Liver (tissue), 9 donors: Measurements from ENCODE around the gene HSD3B2. TPM values are rescaled to one million over a fixed set of nuclear protein-coding genes. Genes with fewer than 3 reads are reported as not detected.
"Not testable (repeated sequence)": the region's sequence is repeated elsewhere in the genome, so short reads cannot be mapped to it uniquely, and the experiment has no call there.

Experiments used
- DNase-seq: peaks from one replicate; pipeline ENCODE4 v3.0.0-alpha.2; 2017; ENCODE audit warnings: low spot score
- H3K27ac ChIP-seq, 2 donors: one replicate each; pipeline ENCODE4 v1.7.0; 2013; ENCODE audit warnings: inconsistent platforms in 2 of 2, low read length in 2 of 2, control low read depth in 1 of 2, low read depth in 1 of 2, mild to moderate bottlenecking in 1 of 2
- H3K27me3 ChIP-seq, 4 donors: one replicate each; pipeline versions ENCODE4 v1.6.1 to v1.7.0; 2013; ENCODE audit warnings: low read length in 3 of 4, inconsistent platforms in 1 of 4, mild to moderate bottlenecking in 1 of 4, moderate library complexity in 1 of 4; ENCODE audit not compliant: control insufficient read depth in 4 of 4, insufficient read depth in 4 of 4
- H3K36me3 ChIP-seq, 4 donors: one replicate each; pipeline versions ENCODE4 v1.6.1 to v1.7.0; 2013; ENCODE audit warnings: low read length in 3 of 4, mild to moderate bottlenecking in 3 of 4, low read depth in 1 of 4, moderate library complexity in 1 of 4; ENCODE audit not compliant: control insufficient read depth in 4 of 4, insufficient read depth in 3 of 4
- H3K4me1 ChIP-seq, 4 donors: one replicate each; pipeline versions ENCODE4 v1.6.1 to v1.7.0; 2013; ENCODE audit warnings: low read length in 3 of 4, mild to moderate bottlenecking in 3 of 4, moderate library complexity in 1 of 4; ENCODE audit not compliant: control insufficient read depth in 4 of 4, insufficient read depth in 4 of 4
- H3K4me3 ChIP-seq, 3 donors: one replicate each; pipeline versions ENCODE4 v1.6.1 to v1.7.0; 2013; ENCODE audit warnings: low read length in 3 of 3, control low read depth in 1 of 3, low read depth in 1 of 3, mild to moderate bottlenecking in 1 of 3
- H3K9ac ChIP-seq, 2 donors: one replicate each; pipeline ENCODE4 v1.7.0; 2013; ENCODE audit warnings: low read length in 2 of 2, mild to moderate bottlenecking in 2 of 2, moderate library complexity in 2 of 2, control low read depth in 1 of 2, low read depth in 1 of 2
- H3K9me3 ChIP-seq, 4 donors: one replicate each; pipeline versions ENCODE4 v1.6.1 to v1.7.0; 2013; ENCODE audit warnings: low read length in 3 of 4; ENCODE audit not compliant: control insufficient read depth in 4 of 4
- EGR1 ChIP-seq, 2 donors: IDR thresholded peaks; 2 replicates each; pipeline ENCODE4 v1.6.1; 2016 to 2018; ENCODE audit warnings: antibody characterized with exemption in 2 of 2, low read depth in 2 of 2
- FOXA1 ChIP-seq: IDR thresholded peaks from 2 replicates; pipeline ENCODE4 v1.6.1; 2016; ENCODE audit warnings: antibody characterized with exemption
- FOXA2 ChIP-seq: IDR thresholded peaks from 2 replicates; pipeline ENCODE4 v1.6.1; 2016; ENCODE audit warnings: antibody characterized with exemption
- GABPA ChIP-seq, 2 donors: IDR thresholded peaks in 1 of 2; conservative IDR thresholded peaks in 1 of 2; 2 replicates each; pipeline ENCODE4 v1.6.1; 2016; ENCODE audit warnings: antibody characterized with exemption in 2 of 2, mild to moderate bottlenecking in 1 of 2, moderate library complexity in 1 of 2
- HNF4A ChIP-seq, 2 donors: conservative IDR thresholded peaks; 2 replicates each; pipeline ENCODE4 v1.6.1; 2016; ENCODE audit warnings: antibody characterized with exemption in 2 of 2, mild to moderate bottlenecking in 2 of 2
- HNF4G ChIP-seq: IDR thresholded peaks from 2 replicates; pipeline ENCODE4 v1.6.1; 2016; ENCODE audit warnings: antibody characterized with exemption
- JUND ChIP-seq, 2 donors: IDR thresholded peaks; 2 replicates each; pipeline ENCODE4 v1.6.1; 2016; ENCODE audit warnings: antibody characterized with exemption in 2 of 2
- MAX ChIP-seq: IDR thresholded peaks from 2 replicates; pipeline ENCODE4 v1.6.1; 2016; ENCODE audit warnings: antibody characterized with exemption
- NR2F2 ChIP-seq: IDR thresholded peaks from 2 replicates; pipeline ENCODE4 v1.6.1; 2016; ENCODE audit warnings: antibody characterized with exemption
- RAD21 ChIP-seq, 2 donors: IDR thresholded peaks; 2 replicates each; pipeline ENCODE4 v1.6.1; 2016; ENCODE audit warnings: antibody characterized with exemption in 2 of 2, mild to moderate bottlenecking in 2 of 2
- REST ChIP-seq: IDR thresholded peaks from 2 replicates; pipeline ENCODE4 v1.6.1; 2016; ENCODE audit warnings: antibody characterized with exemption, mild to moderate bottlenecking
- RXRA ChIP-seq, 2 donors: IDR thresholded peaks; 2 replicates each; pipeline ENCODE4 v1.6.1; 2017 to 2018; ENCODE audit warnings: antibody characterized with exemption in 2 of 2, mild to moderate bottlenecking in 1 of 2
- SP1 ChIP-seq: IDR thresholded peaks from 2 replicates; pipeline ENCODE4 v1.6.1; 2018; ENCODE audit warnings: antibody characterized with exemption, mild to moderate bottlenecking
- TAF1 ChIP-seq: conservative IDR thresholded peaks from 2 replicates; pipeline ENCODE4 v1.6.1; 2016; ENCODE audit warnings: antibody characterized with exemption, mild to moderate bottlenecking
- YY1 ChIP-seq: IDR thresholded peaks from 2 replicates; pipeline ENCODE4 v1.6.1; 2016; ENCODE audit warnings: antibody characterized with exemption, mild to moderate bottlenecking
- ZBTB33 ChIP-seq: IDR thresholded peaks from 2 replicates; pipeline ENCODE4 v1.6.1; 2016; ENCODE audit warnings: antibody characterized with exemption
- WGBS: extraction: QIAGEN DNeasy Blood & Tissue Kit; methylation state at CpG from one replicate; pipeline ENCODE4 v1.1.7; 2013; 5-methylcytosine and 5-hydroxymethylcytosine counted together
- polyA plus RNA-seq, 2 donors: library from polyadenylated mRNA; stranded (reverse) in 1 of 2; unstranded in 1 of 2; fragments of 200-250 nt in 1 of 2; fragments of >200 nt in 1 of 2; fragmentation: Nextera tagmentation in 1 of 2; extraction: Ambion mirVana in 1 of 2; gene quantifications; one replicate each; pipeline versions ENCODE4 v1.2.1 to v1.2.3, GENCODE V29; 2013 to 2015
- total RNA-seq, 2 donors: library from RNA; depleted of rRNA; stranded (reverse); fragments of >200 nt; gene quantifications; one replicate each; pipeline ENCODE4 v1.2.3, GENCODE V29; 2014
- TF ChIP-seq, protein P1 (sequence below): fragments of 150-350 bp; IDR thresholded peaks from 2 replicates; pipeline ENCODE4 v1.5.1; 2017; ENCODE audit warnings: improper control_type of control experiment, low read depth, low read length; ENCODE audit not compliant: missing input control
- TF ChIP-seq, protein P2 (sequence below): IDR thresholded peaks from 2 replicates; pipeline ENCODE4 v1.6.1; 2016; ENCODE audit warnings: antibody characterized with exemption
- donor health status: healthy.
- donor health status: healthy.
- donor health status: healthy.
- donor health status: healthy.
- donor health status: healthy.

Gene HSD3B2
- total and polyA plus RNA-seq, 4 donors = 0.14 to 0.25 (median 0.18) TPM; not detected in 1

GRCh38 chr1:119376594-119376993, 38.4 kb upstream of the HSD3B2 start:
- H3K27ac ChIP-seq = no peak overlapping the region

GRCh38 chr1:119377594-119377993, 37.4 kb upstream of the HSD3B2 start:
- not testable (repeated sequence) for H3K9me3 ChIP-seq, H3K27ac ChIP-seq, H3K9ac ChIP-seq, DNase-seq, H3K27me3 ChIP-seq, H3K36me3 ChIP-seq
- WGBS = 46% methylated on average over 2 of the region's 2 CpGs
- TF ChIP-seq YY1 (peak; percentile 15), HNF4A (conservative IDR thresholded peaks at IDR 0.05) (peak in 1 of 2 donors; percentile 4)
- peak overlapping the region in 2 of 3 donors; percentile 2 to 48 for H3K4me3 ChIP-seq
- H3K4me1 ChIP-seq = peaks cover 12 to 89% (median 62%) of the 10 kb centered on the region in 4 donors

More at GRCh38 chr1:119376594-119376993, 38.4 kb upstream of the HSD3B2 start:
- DNase-seq = no peak
- H3K9me3 ChIP-seq = no peaks in the 10 kb centered on the region
- TF ChIP-seq RXRA (IDR thresholded peaks at IDR 0.05) = peak in 1 of 2 donors; percentile 45
- TF ChIP-seq JUND (IDR thresholded peaks at IDR 0.05) = no peak
- no peak for TF ChIP-seq REST
- peak; percentile 75 for TF ChIP-seq HNF4G
- peak; percentile 43 for TF ChIP-seq SP1
- TF ChIP-seq MAX = peak; percentile 76
- peak; percentile 85 to 89 for TF ChIP-seq HNF4A (conservative IDR thresholded peaks at IDR 0.05)
- no peak for TF ChIP-seq TAF1
- TF ChIP-seq RAD21 (IDR thresholded peaks at IDR 0.05) = peak in 1 of 2 donors; percentile 35
- TF ChIP-seq EGR1 (IDR thresholded peaks at IDR 0.05; ENCODE audit: low read depth in 2 of 2) = no peak
- TF ChIP-seq GABPA (IDR thresholded peaks at IDR 0.05 in 1 of 2, conservative IDR thresholded peaks at IDR 0.05 in 1 of 2) = no peak
- TF ChIP-seq YY1 = peak; percentile 80
- no peak for TF ChIP-seq FOXA1
- H3K9ac ChIP-seq = no peak overlapping the region
- peaks cover 12 to 85% (median 64%) of the 10 kb centered on the region in 4 donors for H3K4me1 ChIP-seq
- H3K36me3 ChIP-seq = no peaks in the 10 kb centered on the region
- 88% methylated on average over 1 of the region's 1 CpG for WGBS
- H3K27me3 ChIP-seq = no peaks in the 10 kb centered on the region
- peak overlapping the region in 1 of 3 donors; percentile 7 for H3K4me3 ChIP-seq

DNA sequence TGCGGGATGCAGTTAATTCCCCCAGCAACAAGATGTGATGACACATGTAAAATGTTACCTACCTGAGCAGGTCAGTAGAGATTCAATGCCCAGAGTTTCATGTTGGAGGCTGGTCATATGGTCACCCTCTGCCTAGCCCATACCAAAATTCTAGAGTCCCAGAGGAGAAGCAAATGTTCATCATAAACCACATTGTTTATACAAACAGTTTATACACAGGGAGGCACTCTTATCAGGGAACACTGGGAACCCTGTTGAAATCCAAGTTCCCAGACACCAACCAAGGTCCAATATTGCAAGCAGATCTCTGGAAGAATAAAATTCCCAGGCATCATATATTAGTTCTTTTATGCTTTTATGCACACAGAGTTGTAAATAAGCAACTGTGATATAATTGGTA, 35.8 kb upstream of the HSD3B2 start:
- Histone ChIP-seq H3K27me3 (no peaks in the 10 kb centered on the region), H3K36me3 (peaks cover 0 to 12% (median 6%) of the 10 kb centered on the region in 4 donors), H3K9me3 (no peaks in the 10 kb centered on the region), H3K4me1 (peaks cover 11 to 89% (median 59%) of the 10 kb centered on the region in 4 donors), H3K4me3 (peak overlapping the region; percentile 41 to 73 (median 48)), H3K9ac (peak overlapping the region in 1 of 2 donors; percentile 49), H3K27ac (peak overlapping the region; percentile 52 to 69)
- no peak for DNase-seq
- WGBS = 36% methylated on average over 1 of the region's 1 CpG
- TF ChIP-seq, protein P1, sequence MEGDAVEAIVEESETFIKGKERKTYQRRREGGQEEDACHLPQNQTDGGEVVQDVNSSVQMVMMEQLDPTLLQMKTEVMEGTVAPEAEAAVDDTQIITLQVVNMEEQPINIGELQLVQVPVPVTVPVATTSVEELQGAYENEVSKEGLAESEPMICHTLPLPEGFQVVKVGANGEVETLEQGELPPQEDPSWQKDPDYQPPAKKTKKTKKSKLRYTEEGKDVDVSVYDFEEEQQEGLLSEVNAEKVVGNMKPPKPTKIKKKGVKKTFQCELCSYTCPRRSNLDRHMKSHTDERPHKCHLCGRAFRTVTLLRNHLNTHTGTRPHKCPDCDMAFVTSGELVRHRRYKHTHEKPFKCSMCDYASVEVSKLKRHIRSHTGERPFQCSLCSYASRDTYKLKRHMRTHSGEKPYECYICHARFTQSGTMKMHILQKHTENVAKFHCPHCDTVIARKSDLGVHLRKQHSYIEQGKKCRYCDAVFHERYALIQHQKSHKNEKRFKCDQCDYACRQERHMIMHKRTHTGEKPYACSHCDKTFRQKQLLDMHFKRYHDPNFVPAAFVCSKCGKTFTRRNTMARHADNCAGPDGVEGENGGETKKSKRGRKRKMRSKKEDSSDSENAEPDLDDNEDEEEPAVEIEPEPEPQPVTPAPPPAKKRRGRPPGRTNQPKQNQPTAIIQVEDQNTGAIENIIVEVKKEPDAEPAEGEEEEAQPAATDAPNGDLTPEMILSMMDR = no peak
- peak; percentile 80 for TF ChIP-seq HNF4G
- TF ChIP-seq TAF1 = peak; percentile 81
- peak; percentile 83 for TF ChIP-seq YY1
- TF ChIP-seq NR2F2 = no peak
- TF ChIP-seq JUND (IDR thresholded peaks at IDR 0.05) = peak; percentile 37 to 74
- TF ChIP-seq SP1 = peak; percentile 75
- TF ChIP-seq RXRA (IDR thresholded peaks at IDR 0.05) = peak; percentile 49 to 76
- peak; percentile 73 for TF ChIP-seq MAX
- peak; percentile 19 to 45 for TF ChIP-seq RAD21 (IDR thresholded peaks at IDR 0.05)
- peak; percentile 48 for TF ChIP-seq ZBTB33
- no peak for TF ChIP-seq FOXA1
- TF ChIP-seq GABPA (IDR thresholded peaks at IDR 0.05 in 1 of 2, conservative IDR thresholded peaks at IDR 0.05 in 1 of 2) = no peak
- TF ChIP-seq EGR1 (IDR thresholded peaks at IDR 0.05; ENCODE audit: low read depth in 2 of 2) = no peak
- TF ChIP-seq HNF4A (conservative IDR thresholded peaks at IDR 0.05) = peak; percentile 91 to 94
- TF ChIP-seq FOXA2 = peak; percentile 33
- TF ChIP-seq, protein P2, sequence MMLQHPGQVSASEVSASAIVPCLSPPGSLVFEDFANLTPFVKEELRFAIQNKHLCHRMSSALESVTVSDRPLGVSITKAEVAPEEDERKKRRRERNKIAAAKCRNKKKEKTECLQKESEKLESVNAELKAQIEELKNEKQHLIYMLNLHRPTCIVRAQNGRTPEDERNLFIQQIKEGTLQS = no peak
